CD4-positive, alpha-beta T cell treated with Interferon gamma for 1 hour (primary cell): ENCODE data around the gene EIF5.
"Not testable (repeated sequence)": the region's sequence is repeated elsewhere in the genome, so short reads cannot be mapped to it uniquely, and the experiment has no call there.

Experiments used
- DNase-seq: peaks from one replicate; pipeline ENCODE4 v3.0.0-alpha.2; 2020

The EIF5 gene

GRCh38 chr14:103339561-103339960, 5.5 kb downstream of the EIF5 start:
- DNase-seq = no peak

GRCh38 chr14:103340480-103341212, 6.6 kb downstream of the EIF5 start:
- DNase-seq = no peak

DNA sequence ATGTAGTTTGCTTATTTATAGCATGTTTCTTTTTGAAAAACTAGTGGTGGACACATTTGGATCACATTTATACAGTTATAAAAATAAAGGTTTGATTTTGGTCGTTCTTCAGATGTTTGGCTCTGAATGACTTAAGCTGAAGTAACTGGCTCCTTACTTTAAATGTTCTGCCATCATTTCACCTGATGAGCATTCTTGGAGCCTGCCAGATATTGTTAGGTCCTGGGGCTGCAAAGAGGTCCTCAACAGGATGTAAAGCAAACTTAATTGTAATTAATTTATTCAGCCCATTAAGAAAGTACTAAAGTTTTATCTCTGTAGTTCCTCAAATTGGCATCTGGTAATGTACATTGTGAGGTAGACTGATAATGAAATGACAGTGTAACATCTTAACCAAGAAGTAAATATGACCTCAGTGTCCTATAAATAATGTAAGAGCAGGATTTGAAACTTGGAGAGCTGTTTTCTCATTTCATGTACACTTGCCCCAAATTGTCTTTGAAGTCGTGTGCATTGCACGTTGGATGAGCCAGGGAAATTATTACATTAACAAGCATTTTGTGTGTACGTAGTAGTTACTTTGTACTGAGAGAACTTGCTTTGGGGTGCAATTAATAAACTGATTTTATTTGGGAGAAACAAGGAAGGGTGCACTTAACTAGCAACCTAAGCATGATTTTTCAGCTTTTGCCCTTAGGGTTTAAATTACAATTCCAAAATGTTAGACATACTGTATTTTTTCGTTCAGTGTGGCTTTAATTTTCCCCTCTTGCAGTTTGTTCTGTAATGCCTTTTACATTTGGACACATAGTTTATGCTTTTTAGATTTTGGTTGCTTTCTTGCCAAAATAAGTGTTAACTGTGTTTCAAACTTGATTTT, 7.5 kb downstream of the EIF5 start:
- DNase-seq = no peak

GRCh38 chr14:103343164-103343879, 9.3 kb downstream of the EIF5 start:
- DNase-seq = no peak

DNA sequence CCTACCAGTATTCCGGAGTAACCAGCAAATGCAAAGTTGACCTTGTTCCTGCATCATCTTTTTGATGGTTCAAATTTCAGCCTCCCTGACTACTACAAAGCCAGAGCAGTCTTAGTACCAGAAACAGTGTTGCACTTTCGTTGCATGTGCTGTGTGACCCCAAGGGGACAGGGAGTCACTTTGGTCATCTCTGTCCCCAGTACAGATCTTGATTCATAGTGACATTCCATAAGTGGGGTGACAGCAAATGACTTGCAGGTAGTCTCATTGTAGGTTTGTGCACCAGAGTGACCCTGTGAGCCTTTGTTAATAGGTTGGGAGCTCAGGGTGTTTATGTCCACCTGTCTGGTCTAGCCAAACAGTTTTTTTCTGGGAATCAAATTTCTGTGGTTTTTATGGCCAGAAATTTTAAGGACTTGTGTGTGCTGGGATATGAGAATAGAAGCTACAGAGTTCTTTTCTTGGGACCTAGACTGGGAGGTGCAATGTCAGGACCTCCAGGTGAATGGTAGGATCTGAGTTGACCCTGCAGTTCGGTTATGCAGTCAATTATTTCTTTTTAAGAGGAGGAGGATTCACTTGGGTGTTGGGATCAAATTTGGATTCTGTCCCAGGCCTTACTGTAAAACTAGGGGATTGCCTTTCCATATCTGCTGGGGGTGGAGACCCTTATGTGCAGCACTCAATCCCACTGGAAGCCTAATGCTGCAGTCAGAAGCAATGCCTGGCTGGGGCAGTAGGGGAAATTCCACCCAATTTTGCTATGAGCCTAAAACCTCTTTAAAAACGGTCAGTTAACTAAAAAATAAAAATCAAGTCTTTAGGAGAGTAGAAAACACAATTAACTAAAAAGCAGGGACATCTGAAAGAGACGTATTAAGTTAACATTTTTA, 10.1 kb downstream of the EIF5 start:
- DNase-seq = no peak

DNA sequence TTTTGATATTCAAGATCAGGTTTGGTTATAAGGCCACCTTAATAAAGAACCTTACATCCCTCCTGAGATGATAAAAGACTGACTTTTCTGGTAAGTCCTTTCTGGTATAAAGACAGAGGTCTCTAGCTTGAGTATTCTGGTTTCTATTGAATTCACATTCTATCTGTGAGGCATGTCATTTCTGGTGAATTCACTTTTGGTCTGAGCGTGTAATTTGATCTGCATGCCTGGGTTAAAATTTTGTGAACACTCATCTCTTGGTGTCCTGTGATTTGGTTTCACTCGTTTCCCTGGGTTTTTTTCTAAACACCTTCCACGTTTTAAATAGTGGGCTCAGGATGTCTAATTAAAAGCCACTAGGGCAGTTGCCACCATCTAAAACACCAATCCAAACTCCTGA, 12.2 kb downstream of the EIF5 start:
- no peak for DNase-seq

- DNase-seq = no peak
These were observed 13.2 kb downstream of the EIF5 start for GRCh38 chr14:103347091-103347815.

- no peak for DNase-seq
These were observed 14.1 kb downstream of the EIF5 start for GRCh38 chr14:103348154-103348553.

DNA sequence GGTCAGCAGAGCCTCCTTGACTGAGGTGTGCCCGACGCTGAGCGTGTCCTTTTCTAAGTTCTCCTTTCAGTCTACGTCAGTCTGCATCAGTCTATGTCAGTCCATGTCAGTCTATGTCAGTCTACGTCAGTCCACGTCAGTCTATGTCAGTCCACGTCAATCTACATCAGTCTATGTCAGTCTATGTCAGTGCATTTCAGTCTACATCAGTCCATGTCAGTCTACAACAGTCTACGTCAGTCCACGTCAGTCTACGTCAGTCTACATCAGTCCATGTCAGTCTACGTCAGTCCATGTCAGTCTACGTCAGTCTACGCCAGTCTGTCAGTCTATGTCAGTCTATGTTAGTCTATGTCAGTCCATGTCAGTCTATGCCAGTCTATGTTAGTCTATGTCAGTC, 15.9 kb downstream of the EIF5 start:
- no peak for DNase-seq

DNA sequence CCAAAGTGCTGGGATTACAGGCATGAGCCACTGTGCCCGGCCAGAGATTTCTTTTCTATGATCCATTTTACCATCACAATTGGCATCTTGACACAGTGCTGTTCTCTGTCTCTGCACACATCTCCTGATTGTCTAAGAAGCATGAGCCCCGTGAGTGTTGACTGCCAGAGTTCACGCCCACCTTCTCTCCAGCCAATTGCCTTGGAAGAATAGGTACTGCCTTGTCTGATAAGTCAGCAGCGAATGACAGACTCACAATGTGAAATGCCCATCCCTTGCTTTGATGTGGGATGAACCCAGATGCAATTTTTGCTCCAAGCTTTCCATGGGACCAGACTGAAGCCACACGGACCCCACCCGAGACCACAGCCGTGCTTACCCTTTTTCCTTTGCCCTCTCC, 19.3 kb downstream of the EIF5 start:
- no peak for DNase-seq

DNA sequence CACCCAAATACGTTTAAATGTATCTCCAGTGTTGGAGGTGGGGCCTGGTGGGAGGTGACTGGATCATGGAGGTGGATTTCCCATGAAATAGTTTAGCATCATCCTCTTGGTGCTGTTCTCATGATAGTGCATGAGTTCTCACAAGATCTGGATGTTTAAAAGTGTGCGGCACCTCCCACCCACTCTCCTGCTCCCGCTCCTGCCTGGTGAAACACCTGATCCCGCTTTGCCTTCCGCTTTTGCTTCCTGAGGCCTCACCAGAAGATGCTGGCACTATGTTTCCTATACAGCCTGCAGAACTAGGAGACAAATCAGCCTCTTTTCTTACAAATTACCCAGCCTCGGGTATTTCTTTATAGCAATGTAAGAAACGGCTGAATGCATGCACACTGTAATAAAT, 20.1 kb downstream of the EIF5 start:
- no peak for DNase-seq

DNA sequence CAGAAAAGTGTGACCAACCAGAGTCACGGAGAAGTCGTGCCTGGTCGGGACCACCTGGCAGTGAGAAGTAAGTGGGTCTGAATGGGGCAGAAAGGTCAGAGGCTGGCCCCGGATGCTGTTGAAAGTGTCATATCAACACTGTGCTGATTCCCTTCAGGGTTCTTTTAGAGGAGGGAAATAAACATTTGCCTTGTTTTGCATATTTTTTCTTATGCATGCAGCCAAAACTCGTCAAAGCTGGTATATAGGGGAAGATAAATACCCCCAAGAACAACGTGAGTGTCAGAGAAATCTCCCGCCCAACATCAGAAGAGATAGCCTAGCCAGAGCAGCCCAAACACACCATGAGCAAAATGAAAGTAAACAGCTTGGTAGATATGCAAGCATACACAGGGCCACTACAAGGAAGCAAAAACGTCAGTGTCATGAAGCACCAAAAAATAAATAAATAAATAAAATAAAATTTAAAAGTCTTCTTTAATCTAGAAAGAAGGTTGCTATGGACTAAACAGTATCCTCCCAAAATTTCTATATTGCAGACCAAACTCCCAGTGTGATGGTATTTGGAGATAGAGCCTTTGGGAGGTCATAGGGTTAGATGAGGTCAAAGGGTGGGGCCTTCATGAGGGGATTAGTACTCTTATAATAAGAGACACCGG, 22.1 kb downstream of the EIF5 start:
- no peak for DNase-seq

DNA sequence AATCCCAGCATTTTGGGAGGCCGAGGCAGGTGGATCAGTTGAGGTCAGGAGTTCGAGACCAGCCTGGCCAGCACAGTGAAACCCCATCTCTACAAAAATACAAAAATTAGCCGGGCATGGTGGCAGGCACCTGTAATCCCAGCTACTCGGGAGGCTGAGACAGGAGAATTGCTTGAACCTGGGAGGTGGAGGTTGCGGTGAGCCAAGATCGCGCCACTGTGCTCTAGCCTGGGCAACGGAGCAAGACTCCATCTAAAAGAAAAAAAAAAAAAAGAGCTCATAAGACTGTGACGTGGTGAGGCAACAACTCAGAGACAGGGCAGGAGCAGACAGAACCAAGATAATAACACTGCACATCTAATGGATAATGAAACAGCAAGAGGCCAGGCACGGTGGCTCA, 23.5 kb downstream of the EIF5 start:
- not testable (repeated sequence) for DNase-seq

DNA sequence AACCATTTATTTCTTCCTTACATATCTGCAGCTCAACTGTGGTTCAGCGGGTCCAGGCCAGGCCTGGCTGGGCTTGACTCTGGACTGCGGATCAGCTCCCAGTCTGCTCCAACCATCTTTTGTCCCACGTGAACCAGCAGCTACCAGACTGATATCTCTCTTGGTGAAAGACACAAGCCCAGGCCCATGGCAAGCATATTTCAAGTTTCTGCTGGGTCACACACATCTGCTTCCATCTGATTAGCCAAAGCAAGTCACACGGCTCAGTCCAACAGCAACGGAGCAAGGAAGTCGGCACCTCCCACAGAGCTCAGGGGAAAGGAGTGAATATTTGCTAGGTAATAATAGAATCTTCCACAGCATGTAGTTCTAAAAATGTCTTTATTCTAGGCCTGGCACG, 26.5 kb downstream of the EIF5 start:
- no peak for DNase-seq

GRCh38 chr14:103361867-103362266, 27.8 kb downstream of the EIF5 start:
- no peak for DNase-seq

DNA sequence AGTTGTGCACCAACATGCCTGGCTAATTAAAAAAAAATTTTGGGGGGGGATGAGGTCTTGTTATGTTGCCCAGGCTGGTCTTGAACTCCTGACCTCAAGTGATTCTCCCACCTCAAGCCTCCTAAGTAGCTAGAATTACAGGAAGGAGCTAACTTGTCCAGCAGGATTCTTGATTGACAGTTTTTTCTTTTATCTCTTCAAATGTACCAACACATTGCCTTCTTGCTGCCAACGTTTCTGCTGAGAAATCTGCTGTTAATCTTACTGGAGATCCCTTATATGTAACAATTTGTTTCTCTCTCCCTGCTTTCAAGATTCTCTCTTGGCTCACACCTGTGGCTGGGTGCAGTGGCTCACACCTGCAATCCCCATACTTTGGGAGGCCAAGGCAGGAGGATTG, 28.7 kb downstream of the EIF5 start:
- no peak for DNase-seq

- DNase-seq = no peak
These were observed 32.7 kb downstream of the EIF5 start for GRCh38 chr14:103366741-103367140.

DNA sequence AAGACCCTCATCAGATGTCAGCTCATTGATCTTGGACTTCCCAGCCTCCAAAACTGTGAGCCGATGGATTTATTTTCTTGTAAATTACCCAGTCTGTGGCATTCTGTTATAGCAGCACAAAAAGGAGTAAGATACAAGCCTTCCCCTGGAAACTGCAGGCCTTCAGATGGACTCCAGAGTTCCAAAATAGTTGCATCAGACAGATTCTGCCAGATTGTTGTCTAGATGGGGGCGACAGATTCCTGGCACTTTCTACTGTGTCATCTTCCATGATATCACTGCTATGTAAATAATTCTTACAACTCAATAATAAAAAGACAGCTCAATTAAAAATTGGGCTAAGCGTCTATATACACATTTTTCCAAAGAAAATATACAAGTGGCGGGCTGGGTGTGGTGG, 34.0 kb downstream of the EIF5 start:
- no peak for DNase-seq

DNA sequence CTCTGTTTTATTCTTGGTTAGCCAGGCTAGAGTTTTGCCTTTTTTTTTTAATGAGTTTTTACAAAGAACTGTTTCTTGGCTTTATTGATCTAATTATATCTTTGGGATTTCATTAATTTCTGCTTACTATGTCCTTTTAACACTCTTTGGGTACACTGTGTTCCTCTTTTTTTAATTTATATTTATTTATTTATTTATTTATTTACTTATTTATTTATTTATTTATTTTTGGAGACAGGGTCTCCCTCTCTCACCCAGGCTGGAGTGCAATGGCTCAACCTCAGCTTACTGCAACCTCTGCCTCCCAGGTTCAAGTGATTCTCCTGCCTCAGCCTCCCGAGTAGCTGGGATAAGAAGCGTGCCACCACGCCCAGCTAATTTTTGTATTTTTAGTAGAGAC, 36.0 kb downstream of the EIF5 start:
- DNase-seq = no peak

- no peak for DNase-seq
These were observed 38.0 kb downstream of the EIF5 start for GRCh38 chr14:103372017-103372416.

- no peak for DNase-seq
These were observed 38.7 kb downstream of the EIF5 start for GRCh38 chr14:103372552-103373304.
